HepG2 (cell line): Measurements from ENCODE around the gene GPR62.

Experiments used
- CTCF ChIP-seq: sonication (generic); formaldehyde crosslinking; IDR thresholded peaks from 2 replicates; pipeline ENCODE4 v1.5.0; 2020; ENCODE audit warnings: mild to moderate bottlenecking, missing genetic modification reagents, moderate library complexity
- FOSL1 ChIP-seq: sonication (generic); formaldehyde crosslinking; IDR thresholded peaks from 2 replicates; pipeline ENCODE4 v1.9.0; 2021; ENCODE audit warnings: missing genetic modification reagents, borderline replicate concordance
- MXI1 ChIP-seq: IDR thresholded peaks from 3 replicates; pipeline ENCODE4 v1.6.1; 2012; ENCODE audit warnings: low read depth, low read length, inconsistent platforms, borderline replicate concordance
- STAT5B ChIP-seq: sonication (generic); formaldehyde crosslinking; IDR thresholded peaks from 2 replicates; pipeline ENCODE4 v1.4.0; 2020; ENCODE audit warnings: missing genetic modification reagents
- TMF1 ChIP-seq: sonication (generic); formaldehyde crosslinking; IDR thresholded peaks from 2 replicates; pipeline ENCODE4 v1.8.1; 2022; ENCODE audit warnings: low read depth, missing genetic modification reagents
- TOPORS ChIP-seq: sonication (generic); formaldehyde crosslinking; IDR thresholded peaks from 2 replicates; pipeline ENCODE4 v1.8.0; 2023; ENCODE audit warnings: mild to moderate bottlenecking, missing genetic modification reagents
- XRCC5 ChIP-seq: fragments of 200-400 bp; formaldehyde crosslinking; optimal IDR thresholded peaks from 2 replicates; pipeline ENCODE3; 2017; ENCODE audit warnings: mild to moderate bottlenecking, low read length
- ZNF12 ChIP-seq: sonication (generic); formaldehyde crosslinking; IDR thresholded peaks from 2 replicates; pipeline ENCODE4 v1.5.0; 2020; ENCODE audit warnings: missing genetic modification reagents
- ZNF232 ChIP-seq: sonication (generic); formaldehyde crosslinking; IDR thresholded peaks from 2 replicates; pipeline ENCODE4 v1.4.0; 2020; ENCODE audit warnings: missing genetic modification reagents, borderline replicate concordance
- ZNF274 ChIP-seq: sonication (generic); formaldehyde crosslinking; IDR thresholded peaks from 2 replicates; pipeline ENCODE4 v1.5.1; 2020; ENCODE audit warnings: mild to moderate bottlenecking, missing genetic modification reagents
- ZNF33A ChIP-seq: sonication (generic); formaldehyde crosslinking; IDR thresholded peaks from 2 replicates; pipeline ENCODE4 v1.5.1; 2020; ENCODE audit warnings: missing genetic modification reagents, mild to moderate bottlenecking, moderate library complexity, borderline replicate concordance
- TF ChIP-seq, protein P1 (sequence below), 2 experiments: sonication (generic) in 1 of 2; formaldehyde crosslinking in 1 of 2; IDR thresholded peaks; 2 replicates each; pipeline versions ENCODE4 v1.5.1 to v1.6.1; 2011 to 2020; ENCODE audit warnings: borderline replicate concordance in 1 of 2, low read depth in 1 of 2, low read length in 1 of 2, mild to moderate bottlenecking in 1 of 2, missing genetic modification reagents in 1 of 2, moderate library complexity in 1 of 2

- TF ChIP-seq MXI1 (no peak), CTCF (CRISPR knock-in tag) (0 out of 2 replicates have a peak, but pooled peaks have one; percentile 17), ZNF274 (CRISPR knock-in tag) (no peak), TMF1 (CRISPR knock-in tag) (no peak), ZNF232 (CRISPR knock-in tag) (no peak), XRCC5 (no peak), ZNF12 (no peak), FOSL1 (CRISPR knock-in tag) (no peak), ZNF33A (no peak), STAT5B (CRISPR knock-in tag) (no peak), TOPORS (CRISPR knock-in tag) (no peak)
- TF ChIP-seq, protein P1, sequence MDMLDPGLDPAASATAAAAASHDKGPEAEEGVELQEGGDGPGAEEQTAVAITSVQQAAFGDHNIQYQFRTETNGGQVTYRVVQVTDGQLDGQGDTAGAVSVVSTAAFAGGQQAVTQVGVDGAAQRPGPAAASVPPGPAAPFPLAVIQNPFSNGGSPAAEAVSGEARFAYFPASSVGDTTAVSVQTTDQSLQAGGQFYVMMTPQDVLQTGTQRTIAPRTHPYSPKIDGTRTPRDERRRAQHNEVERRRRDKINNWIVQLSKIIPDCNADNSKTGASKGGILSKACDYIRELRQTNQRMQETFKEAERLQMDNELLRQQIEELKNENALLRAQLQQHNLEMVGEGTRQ (IDR thresholded peaks at IDR 0.05; ENCODE audit: low read depth, low read length) = no peak
- TF ChIP-seq, protein P1 (CRISPR knock-in tag; IDR thresholded peaks at IDR 0.05; ENCODE audit: borderline replicate concordance) = no peak
Measured at GRCh38 chr3:51974277-51974962, 19.2 kb downstream of the GPR62 start.
